IMR-90 (cell line): ENCODE data around the gene CNTFR.

Experiments used
- CEBPB ChIP-seq: IDR thresholded peaks from 2 replicates; pipeline ENCODE4 v1.6.1; 2012; ENCODE audit warnings: low read depth, low read length, improper control_type of control experiment
- MAZ ChIP-seq: IDR thresholded peaks from 2 replicates; pipeline ENCODE4 v1.6.1; 2012; ENCODE audit warnings: low read depth, mild to moderate bottlenecking, low read length, improper control_type of control experiment, moderate library complexity, borderline replicate concordance
- POLR2A ChIP-seq: IDR thresholded peaks from 2 replicates; pipeline ENCODE4 v1.6.1; 2012; ENCODE audit warnings: mild to moderate bottlenecking, low read depth, low read length
- RAD21 ChIP-seq: IDR thresholded peaks from 2 replicates; pipeline ENCODE4 v1.6.1; 2012; ENCODE audit warnings: low read length, improper control_type of control experiment
- SMC3 ChIP-seq: fragments of 150-350 bp; IDR thresholded peaks from 2 replicates; pipeline ENCODE4 v1.6.1; 2016; ENCODE audit warnings: low read depth, mild to moderate bottlenecking, antibody characterized with exemption, low read length, moderate library complexity
- TF ChIP-seq, protein P1 (sequence below): conservative IDR thresholded peaks from 2 replicates; pipeline ENCODE4 v1.5.1; 2012; ENCODE audit warnings: mild to moderate bottlenecking, low read depth, low read length, improper control_type of control experiment
- TF ChIP-seq, protein P2 (sequence below): fragments of 150-350 bp; IDR thresholded peaks from 2 replicates; pipeline ENCODE4 v1.6.1; 2016; ENCODE audit warnings: low read depth, mild to moderate bottlenecking, low read length, moderate library complexity, borderline replicate concordance
- TF ChIP-seq, protein P3 (sequence below): fragments of 150-350 bp; IDR thresholded peaks from 2 replicates; pipeline ENCODE4 v1.6.1; 2017; ENCODE audit warnings: mild to moderate bottlenecking, antibody characterized with exemption, low read length, low read depth

DNA sequence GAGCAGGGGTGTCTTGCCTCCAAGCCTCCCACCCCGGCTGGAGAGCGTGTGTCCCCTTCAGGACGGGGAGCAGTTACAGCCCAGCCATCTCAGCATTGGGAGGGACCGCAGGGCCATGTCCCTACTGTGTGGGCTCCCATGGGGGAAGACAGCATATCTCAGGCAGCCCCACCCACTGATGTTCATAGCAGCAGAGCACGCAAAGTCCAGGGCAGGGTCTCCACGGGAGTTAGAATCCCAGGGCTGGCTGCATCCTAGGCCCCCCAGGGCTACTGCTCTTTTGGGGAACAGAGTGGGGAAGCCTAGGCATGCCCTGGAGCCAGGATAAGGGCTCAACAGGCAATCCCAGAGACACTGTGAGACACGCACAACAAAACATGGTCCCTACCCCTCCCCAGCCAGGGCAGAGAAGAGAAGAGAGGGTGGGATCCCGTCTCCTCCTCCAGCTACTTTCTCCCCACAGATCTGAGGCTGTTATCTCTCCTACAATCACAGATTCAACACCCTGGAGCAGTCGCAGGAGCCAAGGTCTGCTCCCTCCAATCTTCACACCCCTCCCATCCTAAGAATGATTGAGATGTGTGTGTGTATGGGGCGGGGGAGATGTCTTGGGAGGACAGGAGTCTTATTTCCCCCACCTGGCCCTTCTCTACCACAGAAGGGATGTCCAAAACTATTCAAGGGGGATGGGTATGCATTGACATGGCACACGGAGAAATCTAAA is 3.4 kb downstream of the CNTFR start:
- TF ChIP-seq, protein P1, sequence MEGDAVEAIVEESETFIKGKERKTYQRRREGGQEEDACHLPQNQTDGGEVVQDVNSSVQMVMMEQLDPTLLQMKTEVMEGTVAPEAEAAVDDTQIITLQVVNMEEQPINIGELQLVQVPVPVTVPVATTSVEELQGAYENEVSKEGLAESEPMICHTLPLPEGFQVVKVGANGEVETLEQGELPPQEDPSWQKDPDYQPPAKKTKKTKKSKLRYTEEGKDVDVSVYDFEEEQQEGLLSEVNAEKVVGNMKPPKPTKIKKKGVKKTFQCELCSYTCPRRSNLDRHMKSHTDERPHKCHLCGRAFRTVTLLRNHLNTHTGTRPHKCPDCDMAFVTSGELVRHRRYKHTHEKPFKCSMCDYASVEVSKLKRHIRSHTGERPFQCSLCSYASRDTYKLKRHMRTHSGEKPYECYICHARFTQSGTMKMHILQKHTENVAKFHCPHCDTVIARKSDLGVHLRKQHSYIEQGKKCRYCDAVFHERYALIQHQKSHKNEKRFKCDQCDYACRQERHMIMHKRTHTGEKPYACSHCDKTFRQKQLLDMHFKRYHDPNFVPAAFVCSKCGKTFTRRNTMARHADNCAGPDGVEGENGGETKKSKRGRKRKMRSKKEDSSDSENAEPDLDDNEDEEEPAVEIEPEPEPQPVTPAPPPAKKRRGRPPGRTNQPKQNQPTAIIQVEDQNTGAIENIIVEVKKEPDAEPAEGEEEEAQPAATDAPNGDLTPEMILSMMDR = no peak
- TF ChIP-seq, protein P2, sequence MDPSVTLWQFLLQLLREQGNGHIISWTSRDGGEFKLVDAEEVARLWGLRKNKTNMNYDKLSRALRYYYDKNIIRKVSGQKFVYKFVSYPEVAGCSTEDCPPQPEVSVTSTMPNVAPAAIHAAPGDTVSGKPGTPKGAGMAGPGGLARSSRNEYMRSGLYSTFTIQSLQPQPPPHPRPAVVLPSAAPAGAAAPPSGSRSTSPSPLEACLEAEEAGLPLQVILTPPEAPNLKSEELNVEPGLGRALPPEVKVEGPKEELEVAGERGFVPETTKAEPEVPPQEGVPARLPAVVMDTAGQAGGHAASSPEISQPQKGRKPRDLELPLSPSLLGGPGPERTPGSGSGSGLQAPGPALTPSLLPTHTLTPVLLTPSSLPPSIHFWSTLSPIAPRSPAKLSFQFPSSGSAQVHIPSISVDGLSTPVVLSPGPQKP = no peak
- TF ChIP-seq, protein P3, sequence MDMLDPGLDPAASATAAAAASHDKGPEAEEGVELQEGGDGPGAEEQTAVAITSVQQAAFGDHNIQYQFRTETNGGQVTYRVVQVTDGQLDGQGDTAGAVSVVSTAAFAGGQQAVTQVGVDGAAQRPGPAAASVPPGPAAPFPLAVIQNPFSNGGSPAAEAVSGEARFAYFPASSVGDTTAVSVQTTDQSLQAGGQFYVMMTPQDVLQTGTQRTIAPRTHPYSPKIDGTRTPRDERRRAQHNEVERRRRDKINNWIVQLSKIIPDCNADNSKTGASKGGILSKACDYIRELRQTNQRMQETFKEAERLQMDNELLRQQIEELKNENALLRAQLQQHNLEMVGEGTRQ = no peak
- TF ChIP-seq POLR2A (no peak), RAD21 (no peak), MAZ (no peak), SMC3 (no peak), CEBPB (no peak)
